ENCODE data around the gene ZNF302. TPM values are rescaled to one million over a fixed set of nuclear protein-coding genes. Genes with fewer than 3 reads are reported as not detected.
A peak's percentile ranks its signal among the peaks of the same experiment; 100 is the strongest.
"Not testable (repeated sequence)": the region's sequence is repeated elsewhere in the genome, so short reads cannot be mapped to it uniquely, and the experiment has no call there.

The ZNF302 gene
- total RNA-seq, 1 donor from 2014 or later, result 38.8 TPM

DNA sequence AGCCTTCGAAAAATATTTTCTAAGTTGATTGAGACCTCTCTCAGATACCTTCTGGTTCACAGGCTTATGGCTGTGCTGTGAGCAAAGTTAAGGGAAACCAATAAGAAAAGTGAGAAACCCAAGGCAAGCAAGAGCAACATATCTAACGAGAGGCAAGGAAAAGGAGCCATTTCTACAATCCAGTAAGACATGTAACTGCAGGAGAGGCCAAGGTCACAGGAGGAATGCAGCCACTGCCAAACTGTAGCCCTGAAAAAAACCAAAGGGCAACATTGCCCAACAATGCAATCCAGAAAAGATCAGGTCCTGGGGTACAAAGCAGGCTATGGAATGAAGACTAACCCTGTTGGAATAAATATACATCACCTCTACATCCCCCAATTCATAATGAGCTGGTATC, 21.8 kb upstream of the ZNF302 start:
- no peak overlapping the region for H3K4me3 Mint-ChIP-seq (ENCODE audit: unreplicated experiment)

DNA sequence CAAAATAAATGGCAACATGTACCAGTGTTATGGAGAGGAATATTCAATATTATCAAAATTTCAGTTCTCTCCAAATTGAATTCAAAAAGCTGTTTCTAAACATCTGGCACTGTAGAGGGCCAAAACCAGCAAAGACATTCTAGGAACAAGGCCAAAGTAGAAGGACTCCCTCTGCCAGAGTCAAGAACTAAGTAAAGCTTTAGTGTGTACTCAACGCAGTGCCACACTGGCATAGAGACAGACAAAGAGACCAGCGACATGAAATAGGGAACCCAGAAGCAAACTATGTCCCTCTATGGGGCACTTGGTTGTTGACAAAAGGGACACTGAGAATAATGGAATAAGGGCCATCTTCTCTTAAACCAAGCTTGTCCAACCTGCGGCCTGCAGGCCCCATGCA, 16.1 kb upstream of the ZNF302 start:
- H3K27me3 Mint-ChIP-seq (ENCODE audit: unreplicated experiment), result peaks cover 8% of the 10 kb centered on the region
- no peaks in the 10 kb centered on the region for H3K4me1 Mint-ChIP-seq (ENCODE audit: low read depth, unreplicated experiment)
- no peak overlapping the region for H3K4me3 Mint-ChIP-seq (ENCODE audit: unreplicated experiment)
- TF ChIP-seq, protein P1, sequence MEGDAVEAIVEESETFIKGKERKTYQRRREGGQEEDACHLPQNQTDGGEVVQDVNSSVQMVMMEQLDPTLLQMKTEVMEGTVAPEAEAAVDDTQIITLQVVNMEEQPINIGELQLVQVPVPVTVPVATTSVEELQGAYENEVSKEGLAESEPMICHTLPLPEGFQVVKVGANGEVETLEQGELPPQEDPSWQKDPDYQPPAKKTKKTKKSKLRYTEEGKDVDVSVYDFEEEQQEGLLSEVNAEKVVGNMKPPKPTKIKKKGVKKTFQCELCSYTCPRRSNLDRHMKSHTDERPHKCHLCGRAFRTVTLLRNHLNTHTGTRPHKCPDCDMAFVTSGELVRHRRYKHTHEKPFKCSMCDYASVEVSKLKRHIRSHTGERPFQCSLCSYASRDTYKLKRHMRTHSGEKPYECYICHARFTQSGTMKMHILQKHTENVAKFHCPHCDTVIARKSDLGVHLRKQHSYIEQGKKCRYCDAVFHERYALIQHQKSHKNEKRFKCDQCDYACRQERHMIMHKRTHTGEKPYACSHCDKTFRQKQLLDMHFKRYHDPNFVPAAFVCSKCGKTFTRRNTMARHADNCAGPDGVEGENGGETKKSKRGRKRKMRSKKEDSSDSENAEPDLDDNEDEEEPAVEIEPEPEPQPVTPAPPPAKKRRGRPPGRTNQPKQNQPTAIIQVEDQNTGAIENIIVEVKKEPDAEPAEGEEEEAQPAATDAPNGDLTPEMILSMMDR (IDR thresholded peaks at IDR 0.05; ENCODE audit: partially characterized antibody, unreplicated experiment), result no peak
- no peak for DNase-seq
- H3K27ac Mint-ChIP-seq (ENCODE audit: unreplicated experiment), result no peak overlapping the region
- no peaks in the 10 kb centered on the region for H3K36me3 Mint-ChIP-seq (ENCODE audit: unreplicated experiment)
- H3K9me3 Mint-ChIP-seq (ENCODE audit: unreplicated experiment), result no peaks in the 10 kb centered on the region

More for the DNA sequence above, 21.8 kb upstream of the ZNF302 start:
- no peak for DNase-seq
- H3K27ac Mint-ChIP-seq (ENCODE audit: unreplicated experiment), result no peak overlapping the region
- H3K9me3 Mint-ChIP-seq (ENCODE audit: unreplicated experiment), result no peaks in the 10 kb centered on the region
- no peaks in the 10 kb centered on the region for H3K36me3 Mint-ChIP-seq (ENCODE audit: unreplicated experiment)
- H3K4me1 Mint-ChIP-seq (ENCODE audit: low read depth, unreplicated experiment), result no peaks in the 10 kb centered on the region
- H3K27me3 Mint-ChIP-seq (ENCODE audit: unreplicated experiment), result no peaks in the 10 kb centered on the region
- TF ChIP-seq, protein P1 (IDR thresholded peaks at IDR 0.05; ENCODE audit: partially characterized antibody, unreplicated experiment), result no peak

DNA sequence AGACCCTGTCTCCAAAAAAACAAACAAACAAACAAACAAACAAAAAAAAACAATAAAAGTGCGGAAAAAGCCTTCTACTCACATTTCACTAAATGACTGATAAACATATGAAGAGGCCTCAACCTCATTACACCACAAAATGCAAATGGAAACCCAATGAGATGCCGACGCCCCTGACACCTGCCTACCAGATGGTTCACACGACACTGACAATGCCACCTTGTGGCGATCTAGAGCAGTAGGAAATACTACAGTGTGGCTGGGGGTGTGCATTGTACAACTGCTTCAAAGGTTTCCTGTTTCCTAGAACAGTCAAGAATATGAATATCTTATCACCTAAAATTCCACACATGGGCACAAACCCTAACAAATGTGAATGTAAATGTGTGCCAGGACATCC, 14.6 kb upstream of the ZNF302 start:
- Mint-ChIP-seq H3K4me1 (ENCODE audit: low read depth, unreplicated experiment) (no peaks in the 10 kb centered on the region), H3K36me3 (ENCODE audit: unreplicated experiment) (no peaks in the 10 kb centered on the region), H3K27ac (ENCODE audit: unreplicated experiment) (peak overlapping the region; percentile 52), H3K9me3 (ENCODE audit: unreplicated experiment) (no peaks in the 10 kb centered on the region), H3K4me3 (ENCODE audit: unreplicated experiment) (no peak overlapping the region), H3K27me3 (ENCODE audit: unreplicated experiment) (peaks cover 10% of the 10 kb centered on the region)
- TF ChIP-seq, protein P1 (IDR thresholded peaks at IDR 0.05; ENCODE audit: partially characterized antibody, unreplicated experiment), result no peak
- peak; percentile 38 for DNase-seq

DNA sequence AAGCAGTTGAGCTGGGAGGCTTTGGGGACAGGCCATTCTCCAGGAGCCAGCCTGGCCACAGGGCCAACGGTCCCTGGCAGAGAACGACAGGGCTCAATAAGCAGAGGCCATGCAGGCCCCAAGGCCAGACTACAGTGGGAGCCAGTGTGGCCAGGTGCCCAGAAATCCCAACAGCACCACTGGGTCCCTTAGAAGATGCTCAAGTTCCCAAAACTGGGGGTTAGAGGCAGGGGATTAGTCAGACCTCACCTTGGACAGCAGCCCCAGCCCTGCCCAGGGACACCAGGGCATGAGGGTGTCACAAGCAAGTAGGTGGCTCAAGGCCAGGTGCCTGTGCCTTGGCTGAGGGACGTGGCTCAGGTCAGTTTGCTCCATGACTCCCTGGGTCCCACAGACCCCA, 13.3 kb upstream of the ZNF302 start:
- H3K36me3 Mint-ChIP-seq (ENCODE audit: unreplicated experiment), result no peaks in the 10 kb centered on the region
- no peak overlapping the region for H3K4me3 Mint-ChIP-seq (ENCODE audit: unreplicated experiment)
- peaks cover 12% of the 10 kb centered on the region for H3K27me3 Mint-ChIP-seq (ENCODE audit: unreplicated experiment)
- no peaks in the 10 kb centered on the region for H3K9me3 Mint-ChIP-seq (ENCODE audit: unreplicated experiment)
- no peak overlapping the region for H3K27ac Mint-ChIP-seq (ENCODE audit: unreplicated experiment)
- no peak for DNase-seq
- TF ChIP-seq, protein P1 (IDR thresholded peaks at IDR 0.05; ENCODE audit: partially characterized antibody, unreplicated experiment), result no peak
- no peaks in the 10 kb centered on the region for H3K4me1 Mint-ChIP-seq (ENCODE audit: low read depth, unreplicated experiment)

DNA sequence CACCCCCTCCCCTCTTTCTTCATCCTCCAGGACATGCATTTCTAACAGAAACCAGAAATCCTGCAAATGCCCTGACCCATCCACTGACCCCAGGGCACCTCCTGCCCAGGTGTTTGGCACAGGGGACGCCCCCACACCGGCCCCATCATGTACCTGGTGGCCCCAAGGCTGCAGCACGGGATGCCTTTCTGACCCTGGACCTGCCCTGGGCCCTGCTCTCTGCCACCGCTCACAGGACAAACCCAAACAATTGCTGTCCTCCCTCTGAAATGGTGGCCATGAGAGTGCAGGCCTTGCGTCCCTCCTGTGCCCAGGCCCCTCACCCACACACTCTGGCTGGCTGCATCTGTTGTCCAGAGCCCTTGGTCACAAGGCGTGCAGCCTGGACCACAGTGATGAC, 12.6 kb upstream of the ZNF302 start:
- no peak overlapping the region for H3K27ac Mint-ChIP-seq (ENCODE audit: unreplicated experiment)
- H3K27me3 Mint-ChIP-seq (ENCODE audit: unreplicated experiment), result peaks cover 12% of the 10 kb centered on the region
- no peaks in the 10 kb centered on the region for H3K36me3 Mint-ChIP-seq (ENCODE audit: unreplicated experiment)
- TF ChIP-seq, protein P1 (IDR thresholded peaks at IDR 0.05; ENCODE audit: partially characterized antibody, unreplicated experiment), result no peak
- DNase-seq, result no peak
- H3K4me3 Mint-ChIP-seq (ENCODE audit: unreplicated experiment), result no peak overlapping the region
- no peaks in the 10 kb centered on the region for H3K4me1 Mint-ChIP-seq (ENCODE audit: low read depth, unreplicated experiment)
- H3K9me3 Mint-ChIP-seq (ENCODE audit: unreplicated experiment), result no peaks in the 10 kb centered on the region

DNA sequence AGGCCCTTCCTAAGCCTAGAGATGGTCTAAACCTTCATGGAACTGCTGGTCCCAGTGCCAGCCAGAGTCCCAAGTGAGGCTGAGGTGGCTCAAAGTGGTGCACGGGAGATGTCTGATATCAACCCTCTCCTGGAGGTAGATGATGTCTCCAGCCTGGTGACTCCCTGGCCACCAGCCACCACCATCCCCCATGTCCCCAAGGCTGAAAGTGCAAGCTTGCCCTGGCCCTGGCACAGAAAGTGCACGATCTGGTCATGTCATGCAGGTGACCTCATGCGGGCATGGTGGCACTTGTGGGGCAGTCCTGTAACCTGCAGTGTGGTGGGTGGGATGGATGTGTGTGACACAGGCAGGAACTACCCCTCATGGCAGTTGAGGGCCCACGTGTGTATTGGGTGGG, 12.2 kb upstream of the ZNF302 start:
- H3K4me3 Mint-ChIP-seq (ENCODE audit: unreplicated experiment); H3K9me3 Mint-ChIP-seq (ENCODE audit: unreplicated experiment); H3K4me1 Mint-ChIP-seq (ENCODE audit: low read depth, unreplicated experiment); H3K36me3 Mint-ChIP-seq (ENCODE audit: unreplicated experiment); H3K27ac Mint-ChIP-seq (ENCODE audit: unreplicated experiment); DNase-seq: not testable (repeated sequence)
- H3K27me3 Mint-ChIP-seq (ENCODE audit: unreplicated experiment), result peaks cover 12% of the 10 kb centered on the region

Measured in glutamatergic neuron (in vitro differentiated cells).